Liver (tissue), 9 donors: Measurements from ENCODE around the gene SELENOM. TPM values are rescaled to one million over a fixed set of nuclear protein-coding genes. Genes with fewer than 3 reads are reported as not detected.

Experiments
- DNase-seq: peaks from one replicate; pipeline ENCODE4 v3.0.0-alpha.2; 2017; ENCODE audit warnings: low spot score
- H3K27ac ChIP-seq, 2 donors: one replicate each; pipeline ENCODE4 v1.7.0; 2013; ENCODE audit warnings: inconsistent platforms in 2 of 2, low read length in 2 of 2, control low read depth in 1 of 2, low read depth in 1 of 2, mild to moderate bottlenecking in 1 of 2
- H3K27me3 ChIP-seq, 4 donors: one replicate each; pipeline versions ENCODE4 v1.6.1 to v1.7.0; 2013; ENCODE audit warnings: low read length in 3 of 4, inconsistent platforms in 1 of 4, mild to moderate bottlenecking in 1 of 4, moderate library complexity in 1 of 4; ENCODE audit not compliant: control insufficient read depth in 4 of 4, insufficient read depth in 4 of 4
- H3K36me3 ChIP-seq, 4 donors: one replicate each; pipeline versions ENCODE4 v1.6.1 to v1.7.0; 2013; ENCODE audit warnings: low read length in 3 of 4, mild to moderate bottlenecking in 3 of 4, low read depth in 1 of 4, moderate library complexity in 1 of 4; ENCODE audit not compliant: control insufficient read depth in 4 of 4, insufficient read depth in 3 of 4
- H3K4me1 ChIP-seq, 4 donors: one replicate each; pipeline versions ENCODE4 v1.6.1 to v1.7.0; 2013; ENCODE audit warnings: low read length in 3 of 4, mild to moderate bottlenecking in 3 of 4, moderate library complexity in 1 of 4; ENCODE audit not compliant: control insufficient read depth in 4 of 4, insufficient read depth in 4 of 4
- H3K4me3 ChIP-seq, 3 donors: one replicate each; pipeline versions ENCODE4 v1.6.1 to v1.7.0; 2013; ENCODE audit warnings: low read length in 3 of 3, control low read depth in 1 of 3, low read depth in 1 of 3, mild to moderate bottlenecking in 1 of 3
- H3K9ac ChIP-seq, 2 donors: one replicate each; pipeline ENCODE4 v1.7.0; 2013; ENCODE audit warnings: low read length in 2 of 2, mild to moderate bottlenecking in 2 of 2, moderate library complexity in 2 of 2, control low read depth in 1 of 2, low read depth in 1 of 2
- H3K9me3 ChIP-seq, 4 donors: one replicate each; pipeline versions ENCODE4 v1.6.1 to v1.7.0; 2013; ENCODE audit warnings: low read length in 3 of 4; ENCODE audit not compliant: control insufficient read depth in 4 of 4
- CTCF ChIP-seq: fragments of 150-350 bp; IDR thresholded peaks from 2 replicates; pipeline ENCODE4 v1.5.1; 2017; ENCODE audit warnings: improper control_type of control experiment, low read depth, low read length; ENCODE audit not compliant: missing input control
- EGR1 ChIP-seq, 2 donors: IDR thresholded peaks; 2 replicates each; pipeline ENCODE4 v1.6.1; 2016 to 2018; ENCODE audit warnings: antibody characterized with exemption in 2 of 2, low read depth in 2 of 2
- FOXA1 ChIP-seq: IDR thresholded peaks from 2 replicates; pipeline ENCODE4 v1.6.1; 2016; ENCODE audit warnings: antibody characterized with exemption
- FOXA2 ChIP-seq: IDR thresholded peaks from 2 replicates; pipeline ENCODE4 v1.6.1; 2016; ENCODE audit warnings: antibody characterized with exemption
- GABPA ChIP-seq, 2 donors: IDR thresholded peaks in 1 of 2; conservative IDR thresholded peaks in 1 of 2; 2 replicates each; pipeline ENCODE4 v1.6.1; 2016; ENCODE audit warnings: antibody characterized with exemption in 2 of 2, mild to moderate bottlenecking in 1 of 2, moderate library complexity in 1 of 2
- HNF4A ChIP-seq, 2 donors: conservative IDR thresholded peaks; 2 replicates each; pipeline ENCODE4 v1.6.1; 2016; ENCODE audit warnings: antibody characterized with exemption in 2 of 2, mild to moderate bottlenecking in 2 of 2
- JUND ChIP-seq, 2 donors: IDR thresholded peaks; 2 replicates each; pipeline ENCODE4 v1.6.1; 2016; ENCODE audit warnings: antibody characterized with exemption in 2 of 2
- MAX ChIP-seq: IDR thresholded peaks from 2 replicates; pipeline ENCODE4 v1.6.1; 2016; ENCODE audit warnings: antibody characterized with exemption
- NR2F2 ChIP-seq: IDR thresholded peaks from 2 replicates; pipeline ENCODE4 v1.6.1; 2016; ENCODE audit warnings: antibody characterized with exemption
- REST ChIP-seq: IDR thresholded peaks from 2 replicates; pipeline ENCODE4 v1.6.1; 2016; ENCODE audit warnings: antibody characterized with exemption, mild to moderate bottlenecking
- RXRA ChIP-seq, 2 donors: IDR thresholded peaks; 2 replicates each; pipeline ENCODE4 v1.6.1; 2017 to 2018; ENCODE audit warnings: antibody characterized with exemption in 2 of 2, mild to moderate bottlenecking in 1 of 2
- SP1 ChIP-seq: IDR thresholded peaks from 2 replicates; pipeline ENCODE4 v1.6.1; 2018; ENCODE audit warnings: antibody characterized with exemption, mild to moderate bottlenecking
- TAF1 ChIP-seq: conservative IDR thresholded peaks from 2 replicates; pipeline ENCODE4 v1.6.1; 2016; ENCODE audit warnings: antibody characterized with exemption, mild to moderate bottlenecking
- ZBTB33 ChIP-seq: IDR thresholded peaks from 2 replicates; pipeline ENCODE4 v1.6.1; 2016; ENCODE audit warnings: antibody characterized with exemption
- WGBS: extraction: QIAGEN DNeasy Blood & Tissue Kit; methylation state at CpG from one replicate; pipeline ENCODE4 v1.1.7; 2013; 5-methylcytosine and 5-hydroxymethylcytosine counted together
- polyA plus RNA-seq, 2 donors: library from polyadenylated mRNA; stranded (reverse) in 1 of 2; unstranded in 1 of 2; fragments of 200-250 nt in 1 of 2; fragments of >200 nt in 1 of 2; fragmentation: Nextera tagmentation in 1 of 2; extraction: Ambion mirVana in 1 of 2; gene quantifications; one replicate each; pipeline versions ENCODE4 v1.2.1 to v1.2.3, GENCODE V29; 2013 to 2015
- total RNA-seq, 2 donors: library from RNA; depleted of rRNA; stranded (reverse); fragments of >200 nt; gene quantifications; one replicate each; pipeline ENCODE4 v1.2.3, GENCODE V29; 2014
- donor health status: healthy.
- donor health status: healthy.
- donor health status: healthy.
- donor health status: healthy.
- donor health status: healthy.

SELENOM gene
- total and polyA plus RNA-seq, 4 donors = 3.0 to 17.3 (median 12.2) TPM

- no peak for TF ChIP-seq MAX
- peak; percentile 57 for TF ChIP-seq TAF1
These were observed 26.3 kb downstream of the SELENOM start, which contains the start of gene SMTN (continued) for GRCh38 chr22:31080848-31081649.

GRCh38 chr22:31080164-31080847 is 27.1 kb downstream of the SELENOM start:
- Histone ChIP-seq H3K9ac (peak overlapping the region; percentile 53 to 69), H3K4me3 (peak overlapping the region; percentile 47 to 59 (median 58)), H3K27ac (peak overlapping the region; percentile 64 to 80), H3K4me1 (peaks cover 3 to 29% (median 12%) of the 10 kb centered on the region in 4 donors), H3K36me3 (no peaks in the 10 kb centered on the region), H3K27me3 (no peaks in the 10 kb centered on the region), H3K9me3 (no peaks in the 10 kb centered on the region)
- 44% methylated on average over 5 of the region's 5 CpGs for WGBS
- DNase-seq = no peak
- TF ChIP-seq CTCF (no peak), SP1 (no peak), JUND (IDR thresholded peaks at IDR 0.05) (no peak), RXRA (IDR thresholded peaks at IDR 0.05) (no peak), EGR1 (IDR thresholded peaks at IDR 0.05; ENCODE audit: low read depth in 2 of 2) (no peak), REST (no peak), FOXA1 (no peak), FOXA2 (no peak), HNF4A (conservative IDR thresholded peaks at IDR 0.05) (no peak), ZBTB33 (no peak), GABPA (IDR thresholded peaks at IDR 0.05 in 1 of 2, conservative IDR thresholded peaks at IDR 0.05 in 1 of 2) (no peak), TAF1 (no peak), NR2F2 (no peak)
